Measurements from ENCODE around the gene RSBN1.

DNA sequence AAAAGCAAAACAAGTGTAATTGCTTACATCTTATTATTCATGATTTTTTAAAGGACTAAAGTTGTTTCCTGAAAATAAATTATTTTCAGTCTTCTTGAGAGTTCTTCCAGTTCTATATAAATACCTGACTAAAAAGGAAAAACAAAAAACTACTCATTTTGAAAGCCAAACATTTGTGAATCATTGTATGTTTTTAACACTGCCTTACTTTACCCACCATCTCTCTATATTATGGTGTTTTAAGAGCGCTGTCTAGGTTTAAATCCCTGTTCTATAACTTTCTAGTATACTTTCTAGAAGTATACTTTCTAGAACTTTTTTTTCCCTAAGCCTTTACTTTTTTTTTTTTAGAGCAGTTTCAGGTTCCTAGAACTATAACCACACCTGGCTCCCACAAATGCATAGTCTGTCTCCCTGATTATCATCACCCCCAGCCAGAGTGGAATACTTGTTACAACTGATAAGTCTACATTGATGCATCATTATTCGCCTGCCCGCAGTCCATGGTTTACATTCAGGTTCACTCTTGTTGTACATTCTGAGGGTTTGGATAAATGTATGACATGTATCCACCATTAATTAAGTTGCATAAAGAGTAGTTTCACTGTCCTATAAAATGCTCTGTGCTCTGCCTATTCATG, 9.8 kb downstream of the RSBN1 start:
- TF ChIP-seq, protein P1, sequence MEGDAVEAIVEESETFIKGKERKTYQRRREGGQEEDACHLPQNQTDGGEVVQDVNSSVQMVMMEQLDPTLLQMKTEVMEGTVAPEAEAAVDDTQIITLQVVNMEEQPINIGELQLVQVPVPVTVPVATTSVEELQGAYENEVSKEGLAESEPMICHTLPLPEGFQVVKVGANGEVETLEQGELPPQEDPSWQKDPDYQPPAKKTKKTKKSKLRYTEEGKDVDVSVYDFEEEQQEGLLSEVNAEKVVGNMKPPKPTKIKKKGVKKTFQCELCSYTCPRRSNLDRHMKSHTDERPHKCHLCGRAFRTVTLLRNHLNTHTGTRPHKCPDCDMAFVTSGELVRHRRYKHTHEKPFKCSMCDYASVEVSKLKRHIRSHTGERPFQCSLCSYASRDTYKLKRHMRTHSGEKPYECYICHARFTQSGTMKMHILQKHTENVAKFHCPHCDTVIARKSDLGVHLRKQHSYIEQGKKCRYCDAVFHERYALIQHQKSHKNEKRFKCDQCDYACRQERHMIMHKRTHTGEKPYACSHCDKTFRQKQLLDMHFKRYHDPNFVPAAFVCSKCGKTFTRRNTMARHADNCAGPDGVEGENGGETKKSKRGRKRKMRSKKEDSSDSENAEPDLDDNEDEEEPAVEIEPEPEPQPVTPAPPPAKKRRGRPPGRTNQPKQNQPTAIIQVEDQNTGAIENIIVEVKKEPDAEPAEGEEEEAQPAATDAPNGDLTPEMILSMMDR (tag by site-specific recombination; IDR thresholded peaks at IDR 0.05), result no peak
- TF ChIP-seq SP2 (tag by site-specific recombination; IDR thresholded peaks at IDR 0.05) (no peak), ZNF274 (IDR thresholded peaks at IDR 0.05; ENCODE audit: low read length) (no peak), ZNF274 (tag by site-specific recombination; IDR thresholded peaks at IDR 0.05; ENCODE audit: borderline replicate concordance) (no peak), ZFHX2 (tag by site-specific recombination; conservative IDR thresholded peaks at IDR 0.05) (no peak), SALL2 (tag by site-specific recombination; IDR thresholded peaks at IDR 0.05; ENCODE audit: borderline replicate concordance) (no peak), ZNF184 (tag by site-specific recombination; IDR thresholded peaks at IDR 0.05) (no peak), SP3 (tag by site-specific recombination; IDR thresholded peaks at IDR 0.05) (no peak), ZNF140 (tag by site-specific recombination; IDR thresholded peaks at IDR 0.05) (no peak), ZNF433 (tag by site-specific recombination; IDR thresholded peaks at IDR 0.05; ENCODE audit: low read depth) (no peak), TCF7L2 (IDR thresholded peaks at IDR 0.05; ENCODE audit: borderline replicate concordance, low read depth, low read length) (no peak)
- TF ChIP-seq, protein P2, sequence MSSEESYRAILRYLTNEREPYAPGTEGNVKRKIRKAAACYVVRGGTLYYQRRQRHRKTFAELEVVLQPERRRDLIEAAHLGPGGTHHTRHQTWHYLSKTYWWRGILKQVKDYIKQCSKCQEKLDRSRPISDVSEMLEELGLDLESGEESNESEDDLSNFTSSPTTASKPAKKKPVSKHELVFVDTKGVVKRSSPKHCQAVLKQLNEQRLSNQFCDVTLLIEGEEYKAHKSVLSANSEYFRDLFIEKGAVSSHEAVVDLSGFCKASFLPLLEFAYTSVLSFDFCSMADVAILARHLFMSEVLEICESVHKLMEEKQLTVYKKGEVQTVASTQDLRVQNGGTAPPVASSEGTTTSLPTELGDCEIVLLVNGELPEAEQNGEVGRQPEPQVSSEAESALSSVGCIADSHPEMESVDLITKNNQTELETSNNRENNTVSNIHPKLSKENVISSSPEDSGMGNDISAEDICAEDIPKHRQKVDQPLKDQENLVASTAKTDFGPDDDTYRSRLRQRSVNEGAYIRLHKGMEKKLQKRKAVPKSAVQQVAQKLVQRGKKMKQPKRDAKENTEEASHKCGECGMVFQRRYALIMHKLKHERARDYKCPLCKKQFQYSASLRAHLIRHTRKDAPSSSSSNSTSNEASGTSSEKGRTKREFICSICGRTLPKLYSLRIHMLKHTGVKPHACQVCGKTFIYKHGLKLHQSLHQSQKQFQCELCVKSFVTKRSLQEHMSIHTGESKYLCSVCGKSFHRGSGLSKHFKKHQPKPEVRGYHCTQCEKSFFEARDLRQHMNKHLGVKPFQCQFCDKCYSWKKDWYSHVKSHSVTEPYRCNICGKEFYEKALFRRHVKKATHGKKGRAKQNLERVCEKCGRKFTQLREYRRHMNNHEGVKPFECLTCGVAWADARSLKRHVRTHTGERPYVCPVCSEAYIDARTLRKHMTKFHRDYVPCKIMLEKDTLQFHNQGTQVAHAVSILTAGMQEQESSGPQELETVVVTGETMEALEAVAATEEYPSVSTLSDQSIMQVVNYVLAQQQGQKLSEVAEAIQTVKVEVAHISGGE (tag by site-specific recombination; conservative IDR thresholded peaks at IDR 0.05; ENCODE audit: low read depth), result no peak
- TF ChIP-seq, protein P3, sequence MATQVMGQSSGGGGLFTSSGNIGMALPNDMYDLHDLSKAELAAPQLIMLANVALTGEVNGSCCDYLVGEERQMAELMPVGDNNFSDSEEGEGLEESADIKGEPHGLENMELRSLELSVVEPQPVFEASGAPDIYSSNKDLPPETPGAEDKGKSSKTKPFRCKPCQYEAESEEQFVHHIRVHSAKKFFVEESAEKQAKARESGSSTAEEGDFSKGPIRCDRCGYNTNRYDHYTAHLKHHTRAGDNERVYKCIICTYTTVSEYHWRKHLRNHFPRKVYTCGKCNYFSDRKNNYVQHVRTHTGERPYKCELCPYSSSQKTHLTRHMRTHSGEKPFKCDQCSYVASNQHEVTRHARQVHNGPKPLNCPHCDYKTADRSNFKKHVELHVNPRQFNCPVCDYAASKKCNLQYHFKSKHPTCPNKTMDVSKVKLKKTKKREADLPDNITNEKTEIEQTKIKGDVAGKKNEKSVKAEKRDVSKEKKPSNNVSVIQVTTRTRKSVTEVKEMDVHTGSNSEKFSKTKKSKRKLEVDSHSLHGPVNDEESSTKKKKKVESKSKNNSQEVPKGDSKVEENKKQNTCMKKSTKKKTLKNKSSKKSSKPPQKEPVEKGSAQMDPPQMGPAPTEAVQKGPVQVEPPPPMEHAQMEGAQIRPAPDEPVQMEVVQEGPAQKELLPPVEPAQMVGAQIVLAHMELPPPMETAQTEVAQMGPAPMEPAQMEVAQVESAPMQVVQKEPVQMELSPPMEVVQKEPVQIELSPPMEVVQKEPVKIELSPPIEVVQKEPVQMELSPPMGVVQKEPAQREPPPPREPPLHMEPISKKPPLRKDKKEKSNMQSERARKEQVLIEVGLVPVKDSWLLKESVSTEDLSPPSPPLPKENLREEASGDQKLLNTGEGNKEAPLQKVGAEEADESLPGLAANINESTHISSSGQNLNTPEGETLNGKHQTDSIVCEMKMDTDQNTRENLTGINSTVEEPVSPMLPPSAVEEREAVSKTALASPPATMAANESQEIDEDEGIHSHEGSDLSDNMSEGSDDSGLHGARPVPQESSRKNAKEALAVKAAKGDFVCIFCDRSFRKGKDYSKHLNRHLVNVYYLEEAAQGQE (tag by site-specific recombination; IDR thresholded peaks at IDR 0.05), result no peak
- TF ChIP-seq, protein P4, sequence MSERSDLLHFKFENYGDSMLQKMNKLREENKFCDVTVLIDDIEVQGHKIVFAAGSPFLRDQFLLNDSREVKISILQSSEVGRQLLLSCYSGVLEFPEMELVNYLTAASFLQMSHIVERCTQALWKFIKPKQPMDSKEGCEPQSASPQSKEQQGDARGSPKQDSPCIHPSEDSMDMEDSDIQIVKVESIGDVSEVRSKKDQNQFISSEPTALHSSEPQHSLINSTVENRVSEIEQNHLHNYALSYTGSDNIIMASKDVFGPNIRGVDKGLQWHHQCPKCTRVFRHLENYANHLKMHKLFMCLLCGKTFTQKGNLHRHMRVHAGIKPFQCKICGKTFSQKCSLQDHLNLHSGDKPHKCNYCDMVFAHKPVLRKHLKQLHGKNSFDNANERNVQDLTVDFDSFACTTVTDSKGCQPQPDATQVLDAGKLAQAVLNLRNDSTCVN (tag by site-specific recombination; optimal IDR thresholded peaks at IDR 0.05), result no peak

All from HEK293 (cell line).